Tibial nerve (tissue), 4 donors: ENCODE measurements around the gene SERINC5. TPM values are rescaled to one million over a fixed set of nuclear protein-coding genes. Genes with fewer than 3 reads are reported as not detected.

Experiments used
- DNase-seq, 2 donors: peaks; one replicate each; pipeline ENCODE4 v3.0.0-alpha.2; 2019; ENCODE audit warnings: low spot score in 2 of 2
- H3K27ac ChIP-seq, 4 donors: fragments of 200-600 bp; sonication (generic) in 3 of 4; one replicate each; pipeline ENCODE4 v1.5.1; 2017 to 2019; ENCODE audit warnings: mild to moderate bottlenecking in 1 of 4
- H3K27me3 ChIP-seq, 2 donors: fragments of 200-600 bp; sonication (generic) in 1 of 2; one replicate each; pipeline versions ENCODE4 v1.5.1 to v1.6.0; 2017 to 2019
- H3K36me3 ChIP-seq, 3 donors: fragments of 200-600 bp; sonication (generic); one replicate each; pipeline ENCODE4 v1.5.1; 2018 to 2019
- H3K4me1 ChIP-seq, 4 donors: fragments of 200-600 bp; sonication (generic) in 3 of 4; one replicate each; pipeline ENCODE4 v1.5.1; 2017 to 2019
- H3K4me3 ChIP-seq, 4 donors: fragments of 200-600 bp; sonication (generic) in 3 of 4; one replicate each; pipeline ENCODE4 v1.5.1; 2017 to 2019; ENCODE audit warnings: mild to moderate bottlenecking in 1 of 4, moderate library complexity in 1 of 4
- H3K9me3 ChIP-seq, 4 donors: fragments of 200-600 bp; sonication (generic) in 3 of 4; one replicate each; pipeline ENCODE4 v1.5.1; 2017 to 2019
- EP300 ChIP-seq, 2 donors: sonication (generic); formaldehyde crosslinking; IDR thresholded peaks; one replicate each; pipeline ENCODE4 v1.6.1; 2017; ENCODE audit warnings: antibody characterized with exemption in 2 of 2, mild to moderate bottlenecking in 1 of 2
- POLR2A ChIP-seq, 2 donors: fragments of 450-650 bp; IDR thresholded peaks; one replicate each; pipeline ENCODE4 v1.6.1; 2017; ENCODE audit warnings: antibody characterized with exemption in 2 of 2, mild to moderate bottlenecking in 2 of 2, moderate library complexity in 2 of 2
- WGBS, 2 donors: methylation state at CpG; one replicate each; pipeline ENCODE4 v1.1.5; 2018; 5-methylcytosine and 5-hydroxymethylcytosine counted together
- total RNA-seq, 4 donors: library from RNA; depleted of rRNA; stranded (reverse); fragments of >200 nt; gene quantifications; one replicate each; pipeline ENCODE4 v1.1.0, GENCODE V29; 2016
- TF ChIP-seq, protein P1 (sequence below), 5 experiments: fragments of 200-600 bp in 3 of 5; fragments of 450-650 bp in 2 of 5; sonication (generic) in 3 of 5; IDR thresholded peaks; one replicate each; pipeline ENCODE4 v1.5.1; 2016 to 2019; ENCODE audit warnings: antibody characterized with exemption in 5 of 5, mild to moderate bottlenecking in 3 of 5, moderate library complexity in 2 of 5

The SERINC5 gene
- total RNA-seq, 4 donors from 2014 or later: 29.1 to 35.8 (median 32.3) TPM

DNA sequence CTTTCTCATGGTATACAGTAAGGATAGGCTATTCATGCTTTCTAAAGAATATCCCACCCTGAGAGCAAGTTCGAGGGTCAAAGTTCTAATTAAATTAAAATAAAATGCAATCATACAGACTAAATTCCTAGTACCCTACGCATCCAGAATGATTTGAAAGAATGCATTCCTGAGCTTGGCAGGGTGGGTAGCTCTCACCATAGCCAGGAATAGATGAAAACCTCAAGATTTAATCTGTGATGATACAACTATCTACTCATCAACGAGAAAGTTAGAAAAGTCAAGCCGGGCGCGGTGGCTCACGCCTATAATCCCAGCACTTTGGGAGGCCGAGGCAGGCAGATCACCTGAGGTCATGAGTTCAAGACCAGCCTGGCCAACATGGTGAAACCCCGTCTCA is 32.3 kb downstream of the SERINC5 start:
- no peak for TF ChIP-seq POLR2A (IDR thresholded peaks at IDR 0.05)
- TF ChIP-seq, protein P1, sequence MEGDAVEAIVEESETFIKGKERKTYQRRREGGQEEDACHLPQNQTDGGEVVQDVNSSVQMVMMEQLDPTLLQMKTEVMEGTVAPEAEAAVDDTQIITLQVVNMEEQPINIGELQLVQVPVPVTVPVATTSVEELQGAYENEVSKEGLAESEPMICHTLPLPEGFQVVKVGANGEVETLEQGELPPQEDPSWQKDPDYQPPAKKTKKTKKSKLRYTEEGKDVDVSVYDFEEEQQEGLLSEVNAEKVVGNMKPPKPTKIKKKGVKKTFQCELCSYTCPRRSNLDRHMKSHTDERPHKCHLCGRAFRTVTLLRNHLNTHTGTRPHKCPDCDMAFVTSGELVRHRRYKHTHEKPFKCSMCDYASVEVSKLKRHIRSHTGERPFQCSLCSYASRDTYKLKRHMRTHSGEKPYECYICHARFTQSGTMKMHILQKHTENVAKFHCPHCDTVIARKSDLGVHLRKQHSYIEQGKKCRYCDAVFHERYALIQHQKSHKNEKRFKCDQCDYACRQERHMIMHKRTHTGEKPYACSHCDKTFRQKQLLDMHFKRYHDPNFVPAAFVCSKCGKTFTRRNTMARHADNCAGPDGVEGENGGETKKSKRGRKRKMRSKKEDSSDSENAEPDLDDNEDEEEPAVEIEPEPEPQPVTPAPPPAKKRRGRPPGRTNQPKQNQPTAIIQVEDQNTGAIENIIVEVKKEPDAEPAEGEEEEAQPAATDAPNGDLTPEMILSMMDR (IDR thresholded peaks at IDR 0.05): no peak
- TF ChIP-seq EP300 (IDR thresholded peaks at IDR 0.05): no peak
- Histone ChIP-seq H3K4me1 (peaks cover 0 to 42% (median 4%) of the 10 kb centered on the region in 4 donors), H3K36me3 (peaks cover 0 to 8% (median 0%) of the 10 kb centered on the region in 3 donors), H3K27ac (no peak overlapping the region), H3K27me3 (no peaks in the 10 kb centered on the region), H3K9me3 (no peaks in the 10 kb centered on the region), H3K4me3 (no peak overlapping the region)
- 93 to 97% methylated on average over 9 of the region's 9 CpGs for WGBS, 2 donors
- no peak for DNase-seq

DNA sequence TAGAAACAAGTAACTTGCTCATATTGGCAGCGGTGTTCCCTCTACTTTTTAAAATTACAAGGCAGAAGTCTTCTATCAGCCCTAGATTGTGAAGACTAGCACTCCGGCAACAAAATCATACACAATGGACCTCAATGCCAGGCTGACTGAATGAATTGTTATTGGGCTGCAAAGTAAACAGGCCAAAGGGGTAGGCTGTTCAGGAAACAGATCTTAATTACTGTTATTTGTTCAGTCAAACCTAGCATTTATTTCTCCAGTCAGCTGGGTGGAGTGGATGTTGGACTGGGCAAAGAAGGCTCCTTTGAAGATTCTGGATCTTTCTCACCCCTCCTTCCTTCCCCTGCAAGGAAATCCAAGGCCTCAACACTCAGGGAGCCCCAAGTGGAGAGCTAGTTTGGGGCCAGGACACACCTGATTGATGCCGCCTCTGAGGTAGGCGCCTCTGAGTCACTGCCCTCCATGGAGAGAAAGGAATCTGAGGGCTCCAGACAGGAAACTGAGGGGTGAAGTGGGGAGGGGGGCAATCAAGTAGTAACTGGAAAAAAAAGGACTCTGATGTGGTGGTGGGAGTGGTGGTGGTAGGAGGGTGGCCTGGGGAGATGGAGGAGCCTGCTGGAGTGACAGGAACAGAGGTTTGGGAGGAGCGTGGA is 35.5 kb downstream of the SERINC5 start:
- peaks cover 0 to 55% (median 20%) of the 10 kb centered on the region in 4 donors for H3K4me1 ChIP-seq
- TF ChIP-seq, protein P1 (IDR thresholded peaks at IDR 0.05): no peak
- TF ChIP-seq POLR2A (IDR thresholded peaks at IDR 0.05) (no peak), EP300 (IDR thresholded peaks at IDR 0.05) (no peak)
- WGBS, 2 donors: 84 to 85% methylated on average over 5 of the region's 5 CpGs
- H3K27me3 ChIP-seq: no peaks in the 10 kb centered on the region
- H3K27ac ChIP-seq: no peak overlapping the region
- DNase-seq: no peak
- peaks cover 0 to 8% (median 0%) of the 10 kb centered on the region in 3 donors for H3K36me3 ChIP-seq
- no peak overlapping the region for H3K4me3 ChIP-seq
- H3K9me3 ChIP-seq: no peaks in the 10 kb centered on the region

DNA sequence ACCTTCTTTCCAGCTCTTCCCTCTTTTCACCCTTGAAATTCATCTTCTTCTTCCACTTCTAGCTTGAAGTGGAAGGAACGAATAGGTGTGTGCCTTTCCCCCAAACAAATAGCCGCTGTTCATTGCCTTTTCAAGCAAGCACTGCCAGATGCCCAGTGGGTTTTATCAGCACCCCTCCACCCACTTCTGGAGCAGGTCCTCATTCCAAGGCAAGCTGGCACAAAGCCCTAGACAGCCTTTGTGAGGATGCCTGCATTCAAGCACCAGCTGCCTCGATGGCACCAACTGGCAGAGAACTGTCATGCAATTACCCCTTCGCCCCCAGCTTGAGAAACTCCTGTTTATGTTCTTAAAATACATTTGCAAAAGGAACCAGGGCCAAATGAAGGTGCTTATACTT is 36.5 kb downstream of the SERINC5 start:
- no peaks in the 10 kb centered on the region for H3K9me3 ChIP-seq
- peaks cover 0 to 7% (median 0%) of the 10 kb centered on the region in 3 donors for H3K36me3 ChIP-seq
- WGBS, 2 donors: 70 to 87% methylated on average over 4 of the region's 4 CpGs
- no peak overlapping the region for H3K4me3 ChIP-seq
- no peaks in the 10 kb centered on the region for H3K27me3 ChIP-seq
- DNase-seq: no peak
- H3K27ac ChIP-seq: peak overlapping the region in 1 of 4 donors; percentile 57
- no peak for TF ChIP-seq POLR2A (IDR thresholded peaks at IDR 0.05)
- no peak for TF ChIP-seq EP300 (IDR thresholded peaks at IDR 0.05)
- TF ChIP-seq, protein P1 (IDR thresholded peaks at IDR 0.05): no peak
- H3K4me1 ChIP-seq: peaks cover 0 to 56% (median 20%) of the 10 kb centered on the region in 4 donors

DNA sequence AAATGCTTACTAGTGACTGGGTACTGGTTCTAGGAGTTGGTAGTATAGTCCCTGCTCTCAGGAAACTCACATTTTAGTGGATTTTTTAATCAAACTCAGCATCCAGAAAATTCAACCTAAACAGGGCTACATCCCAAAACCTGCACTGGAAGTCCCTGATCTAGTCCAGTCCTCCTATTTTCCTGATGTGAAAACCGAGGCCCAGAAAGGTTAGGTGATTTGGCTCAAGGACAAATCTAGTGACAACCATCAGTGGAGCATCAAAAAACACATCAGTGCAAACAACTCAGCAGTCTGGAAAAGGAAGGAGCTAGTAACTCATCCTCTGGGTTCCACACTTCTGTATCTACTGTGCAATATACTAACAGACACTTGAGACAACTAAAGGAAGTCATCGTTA is 38.2 kb downstream of the SERINC5 start:
- Histone ChIP-seq H3K27ac (peak overlapping the region in 2 of 4 donors; percentile 57 to 58), H3K36me3 (peaks cover 0 to 3% (median 0%) of the 10 kb centered on the region in 3 donors), H3K4me3 (no peak overlapping the region), H3K4me1 (peaks cover 0 to 63% (median 20%) of the 10 kb centered on the region in 4 donors), H3K9me3 (no peaks in the 10 kb centered on the region), H3K27me3 (no peaks in the 10 kb centered on the region)
- TF ChIP-seq EP300 (IDR thresholded peaks at IDR 0.05): no peak
- TF ChIP-seq POLR2A (IDR thresholded peaks at IDR 0.05): no peak
- TF ChIP-seq, protein P1 (IDR thresholded peaks at IDR 0.05): no peak
- 72 to 75% methylated on average over 2 of the region's 2 CpGs for WGBS, 2 donors
- DNase-seq: no peak

DNA sequence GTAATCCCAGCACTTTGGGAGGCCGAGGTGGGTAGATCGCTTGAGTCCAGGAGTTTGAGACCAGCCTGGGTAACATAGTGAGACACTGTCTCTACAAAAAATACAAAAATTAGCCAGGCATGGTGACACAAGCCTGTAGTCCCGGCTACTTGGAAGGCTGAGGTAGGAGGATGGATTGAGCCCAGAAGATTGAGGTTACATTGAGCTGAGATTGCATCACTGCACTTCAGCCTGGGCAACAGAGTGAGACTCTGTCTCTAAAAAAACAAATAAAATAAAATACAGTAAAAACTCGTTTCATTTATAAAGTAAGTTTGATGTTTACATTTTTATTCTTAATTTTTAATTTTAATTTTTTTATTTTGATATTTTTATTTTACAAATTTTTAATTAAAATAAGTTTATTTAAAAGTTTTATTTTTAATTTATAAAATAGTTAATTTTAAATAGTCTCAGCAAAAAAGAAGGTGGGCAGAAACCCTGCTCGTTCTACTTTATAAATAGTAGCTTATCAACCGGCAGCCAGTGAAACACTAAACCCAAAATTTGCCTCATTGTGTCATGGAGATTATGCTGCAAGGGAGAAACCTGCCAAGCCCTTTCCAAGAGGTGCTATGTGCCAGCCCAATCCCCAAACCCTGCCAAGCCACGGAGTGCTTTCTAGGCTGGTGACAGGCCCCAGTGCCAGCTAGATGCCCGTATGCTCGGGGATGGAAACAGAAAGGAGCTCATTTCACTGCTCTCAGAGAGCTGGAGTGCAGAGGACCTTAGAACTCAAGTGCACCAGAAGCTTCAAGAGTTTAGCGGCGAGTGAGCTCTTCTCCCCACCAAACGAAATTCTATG is 38.9 kb downstream of the SERINC5 start:
- TF ChIP-seq EP300 (IDR thresholded peaks at IDR 0.05) (no peak), POLR2A (IDR thresholded peaks at IDR 0.05) (no peak)
- TF ChIP-seq, protein P1 (IDR thresholded peaks at IDR 0.05): no peak
- Histone ChIP-seq H3K36me3 (peaks cover 0 to 3% (median 0%) of the 10 kb centered on the region in 3 donors), H3K4me1 (peaks cover 0 to 70% (median 20%) of the 10 kb centered on the region in 4 donors), H3K27me3 (no peaks in the 10 kb centered on the region), H3K4me3 (no peak overlapping the region), H3K9me3 (no peaks in the 10 kb centered on the region), H3K27ac (peak overlapping the region in 2 of 4 donors; percentile 54 to 57)
- 49 to 53% methylated on average over 12 of the region's 12 CpGs for WGBS, 2 donors
- DNase-seq: no peak
